Body of pancreas (tissue), 4 donors: Measurements from ENCODE around the gene NAPA. TPM values are rescaled to one million over a fixed set of nuclear protein-coding genes. Genes with fewer than 3 reads are reported as not detected.

ENCODE experiments used
- ATAC-seq: fragments of 150-250 bp; one replicate; pipeline ENCODE4 v1.9.1; 2016
- DNase-seq, 4 donors: peaks; one replicate each; pipeline ENCODE4 v3.0.0-alpha.2; 2019
- H3K27ac ChIP-seq, 4 donors: fragments of 200-600 bp; sonication (generic); 1 replicate in 3 of 4; 2 replicates in 1 of 4; pipeline versions ENCODE4 v1.5.1 to v1.6.1; 2016 to 2019; ENCODE audit warnings: mild to moderate bottlenecking in 1 of 4, mixed read lengths in 1 of 4, moderate library complexity in 1 of 4
- H3K27me3 ChIP-seq, 2 donors: fragments of 200-600 bp; sonication (generic); one replicate each; pipeline ENCODE4 v1.6.0; 2016; ENCODE audit warnings: mild to moderate bottlenecking in 1 of 2
- H3K36me3 ChIP-seq, 2 donors: fragments of 200-600 bp; sonication (generic); replicated peaks in 1 of 2; 2 replicates each; pipeline ENCODE4 v1.5.1; 2016; ENCODE audit warnings: low read depth in 2 of 2; ENCODE audit not compliant: insufficient read depth in 1 of 2
- H3K4me1 ChIP-seq: fragments of 200-600 bp; sonication (generic); one replicate; pipeline ENCODE4 v1.6.0; 2016
- H3K4me3 ChIP-seq, 2 donors: fragments of 200-600 bp; sonication (generic); 1 replicate in 1 of 2; 2 replicates in 1 of 2; pipeline ENCODE4 v1.5.1; 2016 to 2019
- H3K9me3 ChIP-seq, 3 donors: fragments of 200-600 bp; sonication (generic); 1 replicate in 2 of 3; 2 replicates in 1 of 3; pipeline ENCODE4 v1.5.1; 2016
- POLR2A ChIP-seq, 3 donors: fragments of 450-650 bp; IDR thresholded peaks; one replicate each; pipeline ENCODE4 v1.6.1; 2016; ENCODE audit warnings: antibody characterized with exemption in 3 of 3, mild to moderate bottlenecking in 2 of 3
- WGBS, 2 donors: methylation state at CpG; one replicate each; pipeline ENCODE4 v1.1.5; 2017; 5-methylcytosine and 5-hydroxymethylcytosine counted together
- intact Hi-C: fragments of 100-400 bp; cut with DNase I; formaldehyde crosslinking; loops from one replicate; pipeline ENCODE4 v1.15.1; 2023
- total RNA-seq, 2 donors: library from RNA; depleted of rRNA; stranded (reverse); fragments of >200 nt; gene quantifications; one replicate each; pipeline ENCODE4 v1.1.0, GENCODE V29; 2016
- TF ChIP-seq, protein P1 (sequence below), 7 experiments: fragments of 450-650 bp in 4 of 7; fragments of 200-600 bp in 3 of 7; sonication (generic) in 3 of 7; IDR thresholded peaks; one replicate each; pipeline ENCODE4 v1.5.1; 2016 to 2019; ENCODE audit warnings: antibody characterized with exemption in 7 of 7

The NAPA gene
- total RNA-seq, 2 donors from 2014 or later: 71.5 to 94.9 TPM

DNA sequence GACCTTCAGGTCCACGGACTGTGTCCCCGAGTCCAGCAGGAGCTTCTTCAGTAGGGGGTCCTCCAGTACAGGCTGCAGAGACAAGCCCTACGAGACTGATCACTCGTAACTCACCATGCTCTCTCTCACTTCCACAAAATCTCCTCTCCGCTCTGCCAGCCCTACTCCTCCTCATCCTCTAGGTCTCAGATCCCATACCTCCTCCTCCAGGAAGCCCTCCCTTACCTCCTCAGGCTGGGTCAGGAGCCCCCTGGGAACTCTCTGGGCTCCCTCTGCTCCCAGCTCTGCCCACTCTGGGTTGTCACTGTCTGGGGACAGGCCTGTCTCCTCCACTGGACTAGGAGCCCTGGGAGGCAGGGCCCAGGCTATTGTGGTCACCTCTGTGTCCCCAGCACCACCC is 23.9 kb upstream of the NAPA start:
- no peaks in the 10 kb centered on the region for H3K4me1 ChIP-seq
- WGBS, 2 donors: 71 to 79% methylated on average over 5 of the region's 5 CpGs
- intact Hi-C loops: no loop called here
- H3K9me3 ChIP-seq: no peaks in the 10 kb centered on the region
- TF ChIP-seq, protein P1, sequence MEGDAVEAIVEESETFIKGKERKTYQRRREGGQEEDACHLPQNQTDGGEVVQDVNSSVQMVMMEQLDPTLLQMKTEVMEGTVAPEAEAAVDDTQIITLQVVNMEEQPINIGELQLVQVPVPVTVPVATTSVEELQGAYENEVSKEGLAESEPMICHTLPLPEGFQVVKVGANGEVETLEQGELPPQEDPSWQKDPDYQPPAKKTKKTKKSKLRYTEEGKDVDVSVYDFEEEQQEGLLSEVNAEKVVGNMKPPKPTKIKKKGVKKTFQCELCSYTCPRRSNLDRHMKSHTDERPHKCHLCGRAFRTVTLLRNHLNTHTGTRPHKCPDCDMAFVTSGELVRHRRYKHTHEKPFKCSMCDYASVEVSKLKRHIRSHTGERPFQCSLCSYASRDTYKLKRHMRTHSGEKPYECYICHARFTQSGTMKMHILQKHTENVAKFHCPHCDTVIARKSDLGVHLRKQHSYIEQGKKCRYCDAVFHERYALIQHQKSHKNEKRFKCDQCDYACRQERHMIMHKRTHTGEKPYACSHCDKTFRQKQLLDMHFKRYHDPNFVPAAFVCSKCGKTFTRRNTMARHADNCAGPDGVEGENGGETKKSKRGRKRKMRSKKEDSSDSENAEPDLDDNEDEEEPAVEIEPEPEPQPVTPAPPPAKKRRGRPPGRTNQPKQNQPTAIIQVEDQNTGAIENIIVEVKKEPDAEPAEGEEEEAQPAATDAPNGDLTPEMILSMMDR (IDR thresholded peaks at IDR 0.05): no peak
- TF ChIP-seq POLR2A (IDR thresholded peaks at IDR 0.05): no peak
- no peak overlapping the region for H3K27ac ChIP-seq
- H3K27me3 ChIP-seq: no peaks in the 10 kb centered on the region
- no peak overlapping the region for H3K4me3 ChIP-seq
- no peak for DNase-seq
- no peak for ATAC-seq
- no peaks in the 10 kb centered on the region for H3K36me3 ChIP-seq

DNA sequence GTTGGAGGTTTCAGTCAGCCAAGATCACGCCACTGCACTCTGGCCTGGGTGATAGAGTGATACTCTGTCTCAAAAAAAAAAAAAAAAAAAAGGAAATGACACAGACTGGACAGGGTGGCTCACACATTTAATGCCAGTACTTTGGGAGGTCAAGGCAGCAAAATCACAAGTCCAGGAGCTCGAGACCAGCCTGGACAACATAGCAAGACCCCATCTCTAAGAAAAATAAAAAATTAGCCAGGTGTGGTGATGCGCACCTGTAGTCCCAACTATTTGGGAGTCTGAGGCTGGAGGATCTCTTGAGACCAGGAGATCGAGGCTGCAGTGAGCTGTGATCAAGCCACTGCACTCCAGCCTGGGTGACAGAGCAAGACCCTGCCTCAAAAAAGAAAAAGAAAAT is 22.6 kb upstream of the NAPA start:
- intact Hi-C loops: no loop called here
- H3K4me3 ChIP-seq: no peak overlapping the region
- no peak for DNase-seq
- H3K27me3 ChIP-seq: no peaks in the 10 kb centered on the region
- H3K9me3 ChIP-seq: no peaks in the 10 kb centered on the region
- no peaks in the 10 kb centered on the region for H3K4me1 ChIP-seq
- TF ChIP-seq, protein P1 (IDR thresholded peaks at IDR 0.05): no peak
- TF ChIP-seq POLR2A (IDR thresholded peaks at IDR 0.05): no peak
- 85 to 92% methylated on average over 4 of the region's 4 CpGs for WGBS, 2 donors
- ATAC-seq: no peak
- H3K36me3 ChIP-seq: no peaks in the 10 kb centered on the region
- no peak overlapping the region for H3K27ac ChIP-seq

DNA sequence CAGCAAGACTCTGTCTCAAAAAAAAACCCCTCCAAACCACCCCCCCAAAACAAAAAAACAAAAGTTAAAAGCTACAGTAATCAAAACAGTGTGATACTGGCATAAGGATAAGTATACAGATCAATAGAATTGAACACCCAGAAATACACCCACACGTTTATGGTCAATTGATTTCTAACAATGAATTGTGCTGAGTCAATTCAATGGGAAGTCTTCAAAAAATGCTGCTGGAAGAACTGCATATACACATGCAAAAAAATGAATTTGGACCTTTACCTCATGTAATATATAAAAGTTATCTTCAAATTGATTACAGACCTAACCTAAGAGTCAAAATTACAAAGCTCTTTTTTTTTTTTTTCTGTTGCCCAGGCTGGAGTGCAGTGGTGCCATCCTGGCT is 19.8 kb upstream of the NAPA start:
- H3K4me3 ChIP-seq: no peak overlapping the region
- H3K27me3 ChIP-seq: no peaks in the 10 kb centered on the region
- no peak overlapping the region for H3K27ac ChIP-seq
- DNase-seq (no peak), ATAC-seq (no peak)
- TF ChIP-seq POLR2A (IDR thresholded peaks at IDR 0.05): no peak
- TF ChIP-seq, protein P1 (IDR thresholded peaks at IDR 0.05): no peak
- H3K9me3 ChIP-seq: no peaks in the 10 kb centered on the region
- no peaks in the 10 kb centered on the region for H3K36me3 ChIP-seq
- no peaks in the 10 kb centered on the region for H3K4me1 ChIP-seq
- intact Hi-C loops: no loop called here
- 20 to 23% methylated on average over 1 of the region's 1 CpG for WGBS, 2 donors

DNA sequence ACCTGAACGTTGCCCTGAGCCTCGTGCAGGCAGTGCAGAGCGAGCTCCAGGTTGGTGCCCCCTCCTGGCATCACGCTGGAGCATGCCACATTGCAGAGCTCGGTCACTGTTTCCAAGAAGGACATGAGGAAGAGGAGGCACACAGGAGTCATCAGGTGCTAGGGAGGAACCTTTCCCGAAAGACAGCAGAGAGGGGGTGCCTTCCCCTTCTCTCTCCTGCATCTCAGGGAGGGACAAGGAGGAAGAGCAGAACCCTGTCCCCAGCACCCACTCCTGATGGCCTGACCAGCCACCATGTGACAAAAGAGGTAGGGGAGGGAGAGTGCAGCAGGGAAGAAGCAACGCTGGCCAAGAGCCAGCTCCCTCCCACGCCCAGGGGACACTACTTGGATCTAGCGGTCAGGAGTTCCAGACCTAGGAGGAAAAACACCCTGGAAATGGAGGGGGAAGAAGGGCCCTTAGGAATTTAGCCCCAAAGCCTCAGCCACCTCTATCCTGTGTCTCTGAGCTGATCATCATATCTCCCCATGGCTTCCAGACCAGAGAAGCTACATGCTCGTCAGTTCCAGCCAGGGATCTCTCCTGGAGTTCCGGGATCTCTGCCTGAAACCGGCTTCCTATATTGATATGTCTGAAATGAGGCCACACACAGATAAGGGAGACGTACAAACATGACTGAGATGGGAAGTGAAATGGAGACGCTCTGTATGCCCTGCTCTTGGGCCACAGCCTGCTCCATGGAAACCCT is 17.0 kb upstream of the NAPA start:
- Histone ChIP-seq H3K9me3 (no peaks in the 10 kb centered on the region), H3K27ac (no peak overlapping the region), H3K4me3 (no peak overlapping the region), H3K36me3 (no peaks in the 10 kb centered on the region), H3K27me3 (no peaks in the 10 kb centered on the region), H3K4me1 (no peaks in the 10 kb centered on the region)
- ATAC-seq (no peak), DNase-seq (no peak)
- 32 to 41% methylated on average over 11 to 14 of the region's 14 CpGs for WGBS, 2 donors
- intact Hi-C loops: no loop called here
- TF ChIP-seq POLR2A (IDR thresholded peaks at IDR 0.05): no peak
- TF ChIP-seq, protein P1 (IDR thresholded peaks at IDR 0.05): no peak
